Testis (tissue), 3 donors: ENCODE measurements around the gene CPAMD8. TPM values are rescaled to one million over a fixed set of nuclear protein-coding genes. Genes with fewer than 3 reads are reported as not detected.

Experiments used
- DNase-seq: peaks from one replicate; pipeline ENCODE4 v3.0.0-alpha.2; 2019
- H3K27ac ChIP-seq, 2 donors: fragments of 200-600 bp; sonication (generic); one replicate each; pipeline ENCODE4 v1.5.1; 2019
- H3K27me3 ChIP-seq: fragments of 200-600 bp; sonication (generic); one replicate; pipeline ENCODE4 v1.5.1; 2019
- H3K36me3 ChIP-seq: fragments of 200-600 bp; sonication (generic); one replicate; pipeline ENCODE4 v1.5.1; 2017; ENCODE audit warnings: low read depth; ENCODE audit errors: missing control alignments
- H3K4me1 ChIP-seq: fragments of 200-600 bp; sonication (generic); one replicate; pipeline ENCODE4 v1.5.1; 2019
- H3K4me3 ChIP-seq, 2 donors: fragments of 200-600 bp; sonication (generic); one replicate each; pipeline ENCODE4 v1.5.1; 2017 to 2019
- H3K9me3 ChIP-seq: fragments of 200-600 bp; sonication (generic); one replicate; pipeline ENCODE4 v1.5.1; 2017
- CTCF ChIP-seq, 3 experiments: fragments of 450-650 bp in 2 of 3; fragments of 200-600 bp in 1 of 3; sonication (generic) in 1 of 3; IDR thresholded peaks; one replicate each; pipeline ENCODE4 v1.5.1; 2016 to 2019; ENCODE audit warnings: antibody characterized with exemption in 3 of 3, mild to moderate bottlenecking in 2 of 3, moderate library complexity in 1 of 3
- POLR2A ChIP-seq: fragments of 450-650 bp; IDR thresholded peaks from one replicate; pipeline ENCODE4 v1.6.1; 2017; ENCODE audit warnings: antibody characterized with exemption, mild to moderate bottlenecking, moderate library complexity
- WGBS, 2 donors: methylation state at CpG; one replicate each; pipeline ENCODE4 v1.1.5; 2018; 5-methylcytosine and 5-hydroxymethylcytosine counted together
- intact Hi-C: fragments of 100-400 bp; cut with DNase I; formaldehyde crosslinking; loops from one replicate; pipeline ENCODE4 v1.15.1; 2023; ENCODE audit warnings: low total_unique reads
- polyA plus RNA-seq: library from polyadenylated mRNA; stranded (reverse); fragments of 350-450 nt; fragmentation: Illumina TruSeq; extraction: RNeasy Lipid Tissue Mini Kit (QIAGEN cat#74804); gene quantifications from one replicate; pipeline ENCODE4 v1.2.3, GENCODE V29; 2014; ENCODE audit warnings: low read depth, low replicate concordance; ENCODE audit not compliant: insufficient read depth
- total RNA-seq, 2 donors: library from RNA; depleted of rRNA; stranded (reverse); fragments of >200 nt; gene quantifications; one replicate each; pipeline ENCODE4 v1.2.3, GENCODE V29; 2016

CPAMD8 gene
- total and polyA plus RNA-seq, 3 donors from 2014 or later, result 12.0 to 46.1 (median 30.8) TPM

- no peaks in the 10 kb centered on the region for H3K4me1 ChIP-seq
- no peak overlapping the region for H3K27ac ChIP-seq
- H3K4me3 ChIP-seq, result no peak overlapping the region
- no peak for TF ChIP-seq POLR2A
- TF ChIP-seq CTCF (IDR thresholded peaks at IDR 0.05), result no peak
- H3K9me3 ChIP-seq, result no peaks in the 10 kb centered on the region
- no peaks in the 10 kb centered on the region for H3K36me3 ChIP-seq
- no peaks in the 10 kb centered on the region for H3K27me3 ChIP-seq
- intact Hi-C loops, result loop anchor here (10.0 kb wide), 1 partner anchor 224 kb away; the partner anchor contains the start of gene ANKLE1
- 96 to 98% methylated on average over 3 of the region's 3 CpGs for WGBS, 2 donors
- no peak for DNase-seq
Observed at GRCh38 chr19:17061205-17061604, 34.6 kb upstream of the CPAMD8 start.

- no peaks in the 10 kb centered on the region for H3K36me3 ChIP-seq
- no peak for DNase-seq
- H3K9me3 ChIP-seq, result no peaks in the 10 kb centered on the region
- TF ChIP-seq POLR2A (no peak), CTCF (IDR thresholded peaks at IDR 0.05) (no peak)
- intact Hi-C loops, result loop anchor here (10.0 kb wide), 1 partner anchor 224 kb away; the partner anchor contains the start of gene ANKLE1
- WGBS, 2 donors, result 94 to 95% methylated on average over 3 of the region's 3 CpGs
- H3K27ac ChIP-seq, result no peak overlapping the region
- H3K27me3 ChIP-seq, result no peaks in the 10 kb centered on the region
- no peaks in the 10 kb centered on the region for H3K4me1 ChIP-seq
- H3K4me3 ChIP-seq, result no peak overlapping the region
Observed at GRCh38 chr19:17060802-17061201, 34.2 kb upstream of the CPAMD8 start.

GRCh38 chr19:17058236-17058635 lies 31.6 kb upstream of the CPAMD8 start:
- WGBS, 2 donors, result 97% methylated on average over 8 of the region's 8 CpGs
- H3K27ac ChIP-seq, result no peak overlapping the region
- no peaks in the 10 kb centered on the region for H3K27me3 ChIP-seq
- TF ChIP-seq POLR2A, result no peak
- TF ChIP-seq CTCF (IDR thresholded peaks at IDR 0.05), result no peak
- intact Hi-C loops, result loop anchor here (10.0 kb wide), 1 partner anchor 283 kb away; no protein-coding TSS in a partner anchor
- no peaks in the 10 kb centered on the region for H3K9me3 ChIP-seq
- no peak overlapping the region for H3K4me3 ChIP-seq
- no peaks in the 10 kb centered on the region for H3K4me1 ChIP-seq
- no peaks in the 10 kb centered on the region for H3K36me3 ChIP-seq
- DNase-seq, result no peak

- Histone ChIP-seq H3K27me3 (no peaks in the 10 kb centered on the region), H3K27ac (no peak overlapping the region), H3K9me3 (no peaks in the 10 kb centered on the region), H3K4me1 (no peaks in the 10 kb centered on the region), H3K4me3 (no peak overlapping the region), H3K36me3 (no peaks in the 10 kb centered on the region)
- intact Hi-C loops, result loop anchor here (10.0 kb wide), 1 partner anchor 281 kb away; no protein-coding TSS in a partner anchor
- DNase-seq, result no peak
- TF ChIP-seq CTCF (IDR thresholded peaks at IDR 0.05) (no peak), POLR2A (no peak)
- 92 to 97% methylated on average over 7 to 15 of the region's 15 CpGs for WGBS, 2 donors
Observed at GRCh38 chr19:17055636-17056035, 29.0 kb upstream of the CPAMD8 start.

- no peaks in the 10 kb centered on the region for H3K9me3 ChIP-seq
- TF ChIP-seq CTCF (IDR thresholded peaks at IDR 0.05), result no peak
- 91 to 92% methylated on average over 5 of the region's 5 CpGs for WGBS, 2 donors
- H3K4me3 ChIP-seq, result no peak overlapping the region
- H3K4me1 ChIP-seq, result no peaks in the 10 kb centered on the region
- intact Hi-C loops, result loop anchor here (10.0 kb wide), 1 partner anchor 280 kb away; no protein-coding TSS in a partner anchor
- H3K27ac ChIP-seq, result no peak overlapping the region
- no peaks in the 10 kb centered on the region for H3K27me3 ChIP-seq
- DNase-seq, result no peak
- H3K36me3 ChIP-seq, result no peaks in the 10 kb centered on the region
Observed at GRCh38 chr19:17054746-17055145, 28.1 kb upstream of the CPAMD8 start.
